Stimulated activated memory B cell treated with anti-CD40 and anti-IgM and Interleukin-4, amounts not matched to agents 10 μg/mL and 1 μg/mL and 100 μg/mL, for 72 hours (primary cell): ENCODE results near the gene NABP1.

Experiments used
- ATAC-seq: fragments of 150-1000 bp; cut with Tn5 transposase; 2 replicates; pipeline ENCODE4 v1.10.0; 2021
- H3K27ac Mint-ChIP-seq: one replicate; pipeline ENCODE4 v1.8.0; 2022; ENCODE audit warnings: mild to moderate bottlenecking, mixed read lengths
- H3K27me3 Mint-ChIP-seq: one replicate; pipeline ENCODE4 v1.8.0; 2022; ENCODE audit warnings: mixed read lengths
- H3K36me3 Mint-ChIP-seq: one replicate; pipeline ENCODE4 v1.8.0; 2022; ENCODE audit warnings: mixed read lengths
- H3K4me1 Mint-ChIP-seq: one replicate; pipeline ENCODE4 v1.8.0; 2022; ENCODE audit warnings: mixed read lengths
- H3K4me3 Mint-ChIP-seq: one replicate; pipeline ENCODE4 v1.8.0; 2022; ENCODE audit warnings: mild to moderate bottlenecking, moderate library complexity, mixed read lengths
- H3K9me3 Mint-ChIP-seq: one replicate; pipeline ENCODE4 v1.8.0; 2022; ENCODE audit warnings: mixed read lengths

NABP1 gene, protein sequence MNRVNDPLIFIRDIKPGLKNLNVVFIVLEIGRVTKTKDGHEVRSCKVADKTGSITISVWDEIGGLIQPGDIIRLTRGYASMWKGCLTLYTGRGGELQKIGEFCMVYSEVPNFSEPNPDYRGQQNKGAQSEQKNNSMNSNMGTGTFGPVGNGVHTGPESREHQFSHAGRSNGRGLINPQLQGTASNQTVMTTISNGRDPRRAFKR

DNA sequence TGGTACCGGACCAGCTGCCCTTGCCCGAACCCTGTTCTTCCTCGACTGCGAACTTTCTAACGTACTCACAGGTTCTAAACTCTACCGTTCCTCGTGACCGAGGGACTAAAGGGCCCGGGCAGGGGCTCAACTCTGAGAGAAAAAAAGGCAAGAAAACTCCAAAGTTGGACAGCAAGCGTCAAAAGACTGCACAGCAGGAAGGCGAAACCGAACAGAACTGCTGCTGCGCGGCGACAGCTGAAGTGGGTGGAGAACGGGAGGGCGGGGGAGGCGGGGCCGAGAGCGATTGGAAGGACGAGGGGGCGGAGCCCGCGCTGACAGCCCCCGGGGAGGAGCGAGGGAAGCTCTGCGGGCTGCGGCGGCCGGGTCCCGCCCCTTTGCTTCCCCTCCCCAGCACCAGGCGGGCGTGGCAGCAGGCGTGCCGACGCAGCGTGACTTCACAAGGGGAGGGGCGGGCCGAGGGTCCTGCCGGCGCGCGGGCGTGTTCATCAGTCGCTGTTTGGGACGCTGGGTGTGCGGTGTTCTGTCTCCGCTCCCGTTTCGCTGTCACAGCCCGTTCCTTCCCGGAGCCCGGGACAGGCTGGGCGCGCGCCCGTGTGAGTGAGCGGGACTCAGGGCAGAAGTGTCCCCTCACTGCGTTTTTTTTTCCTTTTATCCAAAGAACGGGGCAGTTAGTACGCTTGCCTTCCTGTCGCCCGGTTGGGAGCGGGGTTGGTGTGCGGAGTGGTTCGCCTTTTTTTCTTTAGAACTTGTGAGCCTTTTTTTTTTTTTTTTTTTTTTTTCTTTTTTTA lies at the start of gene NABP1:
Gene NABP1, plus strand, starts transcription at position 491 of the 791 bp plus-strand sequence. CDS start 479 bp downstream, outside the sequence.
- Mint-ChIP-seq H3K4me3 (peak within 1 kb of the TSS; percentile 94), H3K36me3 (peaks cover 15% of the 10 kb centered on the region), H3K9me3 (no peaks in the 10 kb centered on the region), H3K27ac (peak within 1 kb of the TSS; percentile 99), H3K27me3 (no peaks in the 10 kb centered on the region), H3K4me1 (peaks cover 45% of the 10 kb centered on the region)
- peak; percentile 96 for ATAC-seq

DNA sequence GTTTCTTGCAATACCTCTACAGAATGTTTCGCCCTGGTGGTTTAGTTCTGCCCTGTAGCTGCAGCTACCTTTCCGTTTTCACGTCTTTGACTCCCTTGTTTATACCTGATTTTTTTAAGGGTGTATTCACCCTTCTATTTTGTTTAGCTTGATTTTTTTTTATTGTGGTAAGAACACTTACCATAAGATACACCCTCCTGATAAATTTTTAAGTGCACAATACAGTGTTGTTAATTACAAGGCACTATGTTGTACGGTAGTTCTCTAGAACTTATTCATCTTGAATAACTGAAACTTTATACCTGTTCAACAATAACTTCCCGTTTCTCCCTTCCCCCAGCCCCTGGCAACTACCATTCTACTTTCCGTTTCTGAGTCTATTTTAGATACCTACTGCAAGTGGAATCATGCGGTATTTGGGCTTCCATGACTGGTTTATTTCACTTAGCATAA lies 48.9 kb upstream of the NABP1 start:
- no peaks in the 10 kb centered on the region for H3K27me3 Mint-ChIP-seq
- no peaks in the 10 kb centered on the region for H3K9me3 Mint-ChIP-seq
- peak; percentile 74 for ATAC-seq
- no peaks in the 10 kb centered on the region for H3K36me3 Mint-ChIP-seq
- peak overlapping the region; percentile 78 for H3K4me3 Mint-ChIP-seq
- peaks cover 51% of the 10 kb centered on the region for H3K4me1 Mint-ChIP-seq
- H3K27ac Mint-ChIP-seq: peak overlapping the region; percentile 80

DNA sequence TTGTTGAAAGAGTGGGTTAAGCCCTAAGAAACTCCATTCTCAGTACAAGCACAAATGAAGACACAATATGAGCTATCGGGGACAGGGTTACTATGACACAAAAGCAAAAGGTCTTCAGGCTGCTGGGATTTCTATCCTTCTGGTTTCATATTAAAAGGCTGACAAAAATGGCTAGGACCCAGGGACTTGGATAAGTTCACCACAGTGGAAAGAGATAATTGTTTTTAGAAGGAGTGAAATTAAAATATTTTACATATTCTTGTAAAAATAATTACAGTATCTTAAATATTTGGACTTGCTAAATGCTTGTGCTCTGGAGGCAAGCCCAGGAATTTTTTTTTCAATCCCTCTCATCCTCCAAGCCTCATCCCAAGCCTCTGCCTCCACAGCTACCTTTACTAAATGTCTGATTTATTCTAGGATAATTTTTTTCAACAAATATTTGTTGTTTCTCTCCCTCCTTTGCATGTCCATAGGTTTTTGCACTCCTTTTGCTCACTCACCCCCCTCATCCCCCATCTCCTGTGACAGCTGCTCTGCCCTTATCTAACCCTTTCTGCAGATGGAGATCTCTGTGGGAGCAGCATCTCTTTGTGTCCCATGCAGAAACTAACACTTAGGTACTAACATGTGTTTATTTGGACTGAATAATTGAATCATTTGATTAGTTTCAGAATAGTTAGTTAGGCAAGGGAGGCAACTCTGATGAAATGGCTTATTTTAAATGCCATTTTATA lies 47.8 kb upstream of the NABP1 start:
- H3K36me3 Mint-ChIP-seq: no peaks in the 10 kb centered on the region
- H3K27me3 Mint-ChIP-seq: no peaks in the 10 kb centered on the region
- ATAC-seq: no peak
- peaks cover 43% of the 10 kb centered on the region for H3K4me1 Mint-ChIP-seq
- H3K4me3 Mint-ChIP-seq: peak overlapping the region; percentile 11
- peak overlapping the region; percentile 80 for H3K27ac Mint-ChIP-seq
- H3K9me3 Mint-ChIP-seq: no peaks in the 10 kb centered on the region

DNA sequence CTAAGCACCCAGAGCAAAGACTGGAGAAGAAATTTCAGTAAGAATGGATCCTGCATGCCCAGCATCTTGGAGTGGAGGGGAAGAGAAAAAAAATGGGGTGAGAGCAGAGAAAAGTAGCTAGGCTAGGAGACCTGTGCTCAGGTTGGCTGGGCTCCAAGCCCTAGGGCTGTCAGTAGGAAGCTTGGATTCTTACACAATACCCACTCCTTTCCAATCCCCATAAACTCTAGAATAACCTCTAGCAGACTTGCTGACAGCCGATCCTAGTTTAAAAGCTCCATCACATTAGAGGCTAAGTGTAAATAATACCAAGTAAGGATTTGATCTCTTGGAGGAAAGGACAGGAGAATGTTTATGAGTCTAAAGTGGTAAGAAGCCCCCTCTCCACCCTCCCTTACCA lies 46.2 kb upstream of the NABP1 start:
- Mint-ChIP-seq H3K27ac (peak overlapping the region; percentile 20), H3K36me3 (no peaks in the 10 kb centered on the region), H3K9me3 (no peaks in the 10 kb centered on the region), H3K4me1 (peaks cover 51% of the 10 kb centered on the region), H3K27me3 (no peaks in the 10 kb centered on the region), H3K4me3 (no peak overlapping the region)
- no peak for ATAC-seq

DNA sequence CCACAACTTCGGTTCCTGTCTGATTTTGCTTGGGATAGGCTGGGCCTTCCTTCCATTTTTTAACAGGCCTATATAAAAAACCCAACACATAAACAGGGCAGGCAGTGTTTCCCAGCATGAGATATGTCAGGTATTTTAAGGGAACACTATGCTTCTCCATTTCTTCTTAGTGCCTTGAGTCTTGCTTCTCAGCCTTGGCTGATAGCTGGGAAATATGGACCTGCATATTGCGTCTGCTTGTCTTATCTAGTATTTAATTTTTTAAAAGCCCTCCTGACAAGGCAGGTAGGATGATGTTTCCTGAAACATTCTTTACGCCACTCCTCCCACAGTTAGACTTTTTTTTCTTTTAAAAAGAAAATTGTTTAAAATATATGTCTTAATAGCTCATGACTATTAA lies 45.5 kb upstream of the NABP1 start:
- no peak overlapping the region for H3K27ac Mint-ChIP-seq
- H3K27me3 Mint-ChIP-seq: no peaks in the 10 kb centered on the region
- no peak overlapping the region for H3K4me3 Mint-ChIP-seq
- H3K36me3 Mint-ChIP-seq: no peaks in the 10 kb centered on the region
- H3K9me3 Mint-ChIP-seq: no peaks in the 10 kb centered on the region
- H3K4me1 Mint-ChIP-seq: peaks cover 57% of the 10 kb centered on the region
- ATAC-seq: no peak

DNA sequence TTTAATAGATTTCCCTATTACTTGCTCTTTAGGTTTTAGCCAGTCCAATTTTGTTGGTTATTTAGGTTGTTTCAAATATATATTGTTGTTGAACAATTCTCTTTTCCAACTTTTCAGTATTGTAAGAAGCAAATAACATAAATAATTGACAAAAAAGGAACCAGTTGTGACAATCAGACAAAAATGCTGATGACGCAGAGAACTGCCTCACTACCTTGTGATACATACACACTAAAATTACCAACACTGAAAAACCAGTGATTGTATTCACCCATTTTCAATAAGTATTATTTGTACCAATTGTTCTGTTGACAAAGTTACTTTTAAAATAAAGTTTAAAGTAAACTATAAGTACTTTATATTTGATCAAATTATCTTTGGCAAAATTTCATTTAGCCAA lies 43.1 kb upstream of the NABP1 start:
- no peaks in the 10 kb centered on the region for H3K27me3 Mint-ChIP-seq
- no peak for ATAC-seq
- peak overlapping the region; percentile 78 for H3K27ac Mint-ChIP-seq
- peaks cover 48% of the 10 kb centered on the region for H3K4me1 Mint-ChIP-seq
- no peaks in the 10 kb centered on the region for H3K9me3 Mint-ChIP-seq
- no peaks in the 10 kb centered on the region for H3K36me3 Mint-ChIP-seq
- H3K4me3 Mint-ChIP-seq: no peak overlapping the region

DNA sequence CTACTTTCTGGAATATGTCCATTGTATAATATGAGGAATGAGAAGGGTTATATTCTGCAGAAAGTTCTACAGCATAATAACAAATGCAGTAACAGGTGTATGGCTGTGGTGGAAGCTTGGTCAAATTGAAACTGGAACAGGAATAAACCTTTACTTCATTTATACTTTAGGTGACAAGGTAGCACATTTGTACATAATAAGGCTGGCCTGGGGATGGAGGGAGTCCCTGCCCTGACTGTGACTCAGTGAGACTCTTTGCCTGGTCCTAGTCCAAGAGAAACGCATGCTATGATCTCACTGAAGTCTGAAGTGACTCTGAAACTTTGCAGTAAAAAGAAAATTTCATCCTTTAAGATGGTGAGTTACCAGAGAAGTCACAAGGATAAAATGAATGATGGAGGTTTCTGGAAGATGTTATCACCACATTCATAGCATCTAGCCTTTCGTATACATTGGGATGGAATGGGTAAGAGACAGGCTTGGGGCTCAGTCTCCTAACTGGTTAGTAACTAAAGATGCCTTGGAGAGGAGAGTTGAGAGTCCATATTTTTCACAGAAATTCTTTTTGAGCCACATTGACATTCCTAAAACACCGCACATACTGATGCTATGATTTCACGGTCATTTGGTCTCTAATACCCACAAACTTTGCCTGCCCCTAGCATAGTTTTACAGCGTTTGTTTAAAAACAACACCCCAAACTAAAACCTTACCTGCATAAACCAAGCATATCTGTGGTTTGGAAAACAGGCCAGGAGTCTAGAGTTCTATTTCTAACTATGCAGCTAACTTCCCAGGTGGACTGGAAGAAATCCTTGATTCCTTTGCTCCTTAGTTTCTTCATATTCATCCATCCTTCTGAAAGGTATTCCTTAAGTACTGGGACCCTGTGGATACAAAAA lies 42.4 kb upstream of the NABP1 start:
- H3K4me1 Mint-ChIP-seq: peaks cover 46% of the 10 kb centered on the region
- H3K27ac Mint-ChIP-seq: peak overlapping the region; percentile 78
- no peaks in the 10 kb centered on the region for H3K36me3 Mint-ChIP-seq
- H3K9me3 Mint-ChIP-seq: no peaks in the 10 kb centered on the region
- ATAC-seq: peak; percentile 66
- no peak overlapping the region for H3K4me3 Mint-ChIP-seq
- H3K27me3 Mint-ChIP-seq: no peaks in the 10 kb centered on the region

DNA sequence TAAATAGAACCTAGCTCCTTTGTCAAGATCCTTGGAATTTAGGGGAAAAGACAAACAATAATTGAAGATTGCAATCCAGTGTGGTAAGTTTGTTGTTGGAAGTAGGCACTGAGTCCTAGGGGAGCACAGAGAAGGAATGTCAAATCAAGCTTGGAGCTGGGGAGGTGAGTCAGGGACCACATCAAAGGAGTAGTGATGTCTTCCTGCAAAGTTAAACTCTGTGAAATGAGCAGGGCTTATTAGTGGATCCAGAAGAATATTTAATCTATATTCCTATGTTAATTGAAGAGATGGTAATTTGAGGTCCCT lies 41.7 kb upstream of the NABP1 start:
- Mint-ChIP-seq H3K36me3 (no peaks in the 10 kb centered on the region), H3K9me3 (no peaks in the 10 kb centered on the region), H3K4me3 (no peak overlapping the region), H3K4me1 (peaks cover 46% of the 10 kb centered on the region), H3K27ac (peak overlapping the region; percentile 78), H3K27me3 (no peaks in the 10 kb centered on the region)
- no peak for ATAC-seq

DNA sequence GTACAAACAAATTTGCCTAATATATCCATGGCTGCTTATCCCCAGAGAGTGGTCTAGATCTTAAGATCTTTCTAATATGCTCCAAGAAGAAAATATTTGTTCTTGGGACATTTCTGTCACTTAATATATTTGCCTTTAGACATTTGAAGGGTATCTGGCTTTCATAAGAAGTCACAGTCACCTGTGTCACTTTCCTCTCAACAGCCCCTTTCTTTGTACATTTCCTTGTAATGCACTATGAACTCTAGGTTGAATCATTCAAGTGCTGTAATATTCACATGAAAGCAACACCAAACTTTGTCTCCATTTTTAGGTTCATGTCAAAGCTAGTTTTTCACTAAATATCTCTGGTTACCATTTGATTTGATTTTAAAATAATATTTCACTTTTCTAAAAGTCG lies 41.4 kb upstream of the NABP1 start:
- H3K4me1 Mint-ChIP-seq: peaks cover 46% of the 10 kb centered on the region
- H3K27ac Mint-ChIP-seq: peak overlapping the region; percentile 87
- no peaks in the 10 kb centered on the region for H3K27me3 Mint-ChIP-seq
- ATAC-seq: no peak
- H3K9me3 Mint-ChIP-seq: no peaks in the 10 kb centered on the region
- H3K36me3 Mint-ChIP-seq: no peaks in the 10 kb centered on the region
- no peak overlapping the region for H3K4me3 Mint-ChIP-seq

DNA sequence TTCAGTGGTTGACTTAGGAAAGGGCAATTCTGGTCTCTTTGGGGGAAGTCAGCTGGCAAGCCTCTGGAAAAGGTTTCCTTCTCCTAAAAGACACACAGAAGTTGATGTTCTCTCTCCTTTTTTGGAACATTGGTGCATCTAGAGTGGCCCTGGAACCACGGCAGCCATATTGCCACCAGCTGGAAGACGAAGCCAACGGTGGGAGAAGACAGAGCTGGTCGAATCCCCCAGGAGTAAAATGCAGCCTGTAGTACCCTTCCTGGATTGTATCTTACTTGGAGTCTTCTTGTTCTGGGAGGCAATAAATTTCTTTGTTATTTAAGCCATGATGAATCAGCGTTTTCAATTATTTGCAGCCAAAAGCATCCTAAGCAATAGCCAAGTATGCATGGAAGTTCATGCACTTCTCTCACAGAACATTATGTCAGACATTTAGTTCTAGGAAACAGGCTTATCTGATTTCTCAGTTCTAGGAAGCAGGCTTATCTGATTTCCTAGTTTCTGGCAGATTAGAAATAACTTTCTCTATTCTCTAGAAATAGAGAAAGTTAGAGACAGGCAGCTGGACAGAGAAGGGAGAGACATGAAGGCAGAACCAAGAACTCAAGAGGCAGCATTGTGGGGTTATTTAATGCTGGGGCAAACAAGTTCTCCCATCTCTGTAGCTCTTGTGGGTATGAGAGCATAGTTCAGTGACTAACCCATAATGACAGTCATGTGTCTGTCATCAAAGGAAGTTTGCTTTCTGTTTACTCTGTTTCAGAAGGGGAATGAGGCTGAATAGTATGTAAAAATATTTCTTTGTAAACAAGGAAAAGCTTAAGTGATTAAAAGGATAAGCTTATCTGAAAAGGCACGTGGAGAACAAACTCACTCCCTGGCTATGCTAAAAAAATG lies 40.5 kb upstream of the NABP1 start:
- H3K27ac Mint-ChIP-seq: peak overlapping the region; percentile 87
- no peaks in the 10 kb centered on the region for H3K9me3 Mint-ChIP-seq
- no peaks in the 10 kb centered on the region for H3K27me3 Mint-ChIP-seq
- ATAC-seq: peak; percentile 84
- H3K4me3 Mint-ChIP-seq: peak overlapping the region; percentile 49
- no peaks in the 10 kb centered on the region for H3K36me3 Mint-ChIP-seq
- peaks cover 50% of the 10 kb centered on the region for H3K4me1 Mint-ChIP-seq

DNA sequence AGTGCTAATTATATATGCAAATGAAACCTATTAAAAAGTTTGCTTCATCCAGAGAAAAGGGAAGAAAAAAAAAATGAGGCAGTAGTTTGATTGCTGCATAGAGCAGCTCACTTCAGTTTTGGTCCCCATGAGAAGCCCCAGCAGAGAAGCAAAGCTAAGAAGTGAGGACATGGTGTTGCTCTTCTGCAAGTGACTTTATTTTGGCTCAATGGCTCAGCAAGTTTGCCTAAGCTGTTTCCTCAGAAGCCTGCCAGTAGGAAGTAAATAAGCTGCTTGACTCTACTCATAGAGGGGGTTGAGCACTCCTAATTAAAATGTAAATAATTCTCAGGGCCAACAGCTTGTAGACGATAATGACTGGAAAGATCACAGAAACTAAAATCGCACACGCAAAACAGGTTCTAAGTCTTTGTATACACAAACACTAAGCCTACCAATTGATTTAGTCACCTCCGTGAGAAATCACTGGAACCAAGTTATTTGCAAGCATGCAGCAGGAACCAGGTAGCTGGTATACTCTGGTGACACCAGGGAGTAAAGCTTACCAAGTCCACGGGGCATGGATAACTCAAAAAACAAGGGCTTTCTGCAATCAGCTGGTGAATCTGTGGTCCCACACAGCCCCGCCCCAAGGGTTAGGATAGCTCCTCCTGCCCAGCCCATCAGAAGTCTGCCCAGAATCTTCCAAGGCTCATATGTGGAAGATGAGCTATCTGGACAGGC lies 39.7 kb upstream of the NABP1 start:
- peaks cover 52% of the 10 kb centered on the region for H3K4me1 Mint-ChIP-seq
- H3K27me3 Mint-ChIP-seq: no peaks in the 10 kb centered on the region

DNA sequence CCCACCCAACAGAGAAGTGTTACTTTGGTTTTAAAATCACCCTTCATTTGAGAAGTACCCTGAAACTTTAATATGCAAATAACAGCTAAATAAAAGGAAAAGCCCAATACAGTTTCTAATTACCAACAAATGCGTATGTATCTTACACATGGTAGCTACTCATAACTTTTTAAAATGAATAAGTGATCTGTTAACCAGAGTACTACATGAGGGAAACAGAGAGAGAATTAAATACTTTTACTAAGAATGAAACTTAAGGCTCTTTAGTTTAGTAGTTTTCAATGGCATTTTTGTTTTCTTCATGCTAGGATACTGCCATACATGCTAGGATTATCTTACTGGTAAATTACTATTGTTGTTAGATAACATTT lies 39.1 kb upstream of the NABP1 start:
- Mint-ChIP-seq H3K4me3 (no peak overlapping the region), H3K9me3 (no peaks in the 10 kb centered on the region), H3K36me3 (no peaks in the 10 kb centered on the region), H3K27me3 (no peaks in the 10 kb centered on the region), H3K27ac (peak overlapping the region; percentile 87), H3K4me1 (peaks cover 52% of the 10 kb centered on the region)
- ATAC-seq: no peak

More for the DNA sequence above, 39.7 kb upstream of the NABP1 start:
- peak; percentile 63 for ATAC-seq
- H3K4me3 Mint-ChIP-seq: peak overlapping the region; percentile 49
- no peaks in the 10 kb centered on the region for H3K36me3 Mint-ChIP-seq
- no peaks in the 10 kb centered on the region for H3K9me3 Mint-ChIP-seq
- H3K27ac Mint-ChIP-seq: peak overlapping the region; percentile 87

DNA sequence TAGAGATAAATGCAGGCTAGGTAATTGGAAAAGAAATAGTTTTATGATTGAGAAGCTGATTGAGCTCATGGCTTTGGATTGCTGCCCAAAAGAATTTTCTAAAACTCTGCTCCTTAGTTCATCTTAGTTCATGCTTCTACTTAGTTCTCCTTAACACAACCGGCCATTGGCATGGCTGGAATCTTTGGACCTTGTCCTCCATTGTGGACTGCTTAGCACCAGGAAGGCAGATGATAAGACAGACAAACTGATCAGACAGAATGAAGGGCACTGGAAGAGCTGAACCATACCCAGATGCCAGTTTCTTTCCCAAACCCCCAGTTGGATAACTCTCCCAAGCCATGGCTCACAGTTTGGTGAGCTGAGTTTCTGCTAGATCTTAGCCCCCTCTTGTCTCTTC lies 36.3 kb upstream of the NABP1 start:
- H3K27ac Mint-ChIP-seq: no peak overlapping the region
- H3K27me3 Mint-ChIP-seq: no peaks in the 10 kb centered on the region
- H3K4me3 Mint-ChIP-seq: no peak overlapping the region
- no peaks in the 10 kb centered on the region for H3K9me3 Mint-ChIP-seq
- peaks cover 45% of the 10 kb centered on the region for H3K4me1 Mint-ChIP-seq
- H3K36me3 Mint-ChIP-seq: no peaks in the 10 kb centered on the region
- no peak for ATAC-seq
